PC-3 (cell line): ENCODE data around the gene DIRAS1. TPM values are rescaled to one million over a fixed set of nuclear protein-coding genes. Genes with fewer than 3 reads are reported as not detected.

Experiments
- ATAC-seq: fragments of 200-7000 bp; cut with Tn5 transposase; 2 replicates; pipeline ENCODE4 v1.9.1; 2020; ENCODE audit warnings: mild to moderate bottlenecking, moderate library complexity
- BruUV-seq: library from RNA; stranded (reverse); fragments of 400-500 nt; replicated peaks from 2 replicates; lab custom pipeline; 2021; lab: Mats Ljungman, UMichigan
- CTCF ChIA-PET: fragments of 300-600 bp; sonication (Branson Sonifier 250); formaldehyde crosslinking; loops from one replicate; lab custom pipeline; 2022; ENCODE audit warnings: antibody characterized with exemption; lab: Charles Lee
- POLR2A ChIA-PET: fragments of 300-600 bp; sonication (Branson Sonifier 250); formaldehyde crosslinking; loops from one replicate; lab custom pipeline; 2022; ENCODE audit warnings: antibody characterized with exemption; ENCODE audit not compliant: unreplicated experiment; lab: Charles Lee
- DNase-seq: peaks from one replicate; pipeline ENCODE4 v3.0.0-alpha.2; 2015
- H2AFZ ChIP-seq: fragments of 300-600 bp; sonication (generic); 2 replicates; pipeline ENCODE4 v1.6.0; 2016; ENCODE audit warnings: antibody characterized with exemption, low read length
- H3F3A ChIP-seq: fragments of 300-600 bp; sonication (generic); one replicate; pipeline ENCODE4 v1.6.0; 2017; ENCODE audit warnings: antibody characterized with exemption, low read length, control low read depth, mild to moderate bottlenecking; ENCODE audit not compliant: unreplicated experiment
- H3K27ac ChIP-seq: fragments of 300-600 bp; sonication (generic); 2 replicates; pipeline ENCODE4 v1.5.1; 2016; ENCODE audit warnings: mild to moderate bottlenecking, low read length
- H3K27me3 ChIP-seq: fragments of 300-600 bp; sonication (generic); 2 replicates; pipeline ENCODE4 v1.6.1; 2016; ENCODE audit warnings: low read length, mixed read lengths
- H3K36me3 ChIP-seq: fragments of 300-600 bp; sonication (generic); 2 replicates; pipeline ENCODE4 v1.6.1; 2016; ENCODE audit warnings: low read depth, mixed run types, low read length, mixed read lengths
- H3K4me1 ChIP-seq: fragments of 300-600 bp; sonication (generic); 2 replicates; pipeline ENCODE4 v1.5.1; 2016; ENCODE audit warnings: low read length; ENCODE audit not compliant: insufficient read depth
- H3K4me2 ChIP-seq: fragments of 300-600 bp; sonication (generic); 2 replicates; pipeline ENCODE4 v1.6.0; 2016; ENCODE audit warnings: low read length
- H3K4me3 ChIP-seq: fragments of 300-600 bp; sonication (generic); 2 replicates; pipeline ENCODE4 v1.5.1; 2016; ENCODE audit warnings: mild to moderate bottlenecking, low read length, mixed read lengths
- H3K79me2 ChIP-seq: fragments of 300-600 bp; sonication (generic); 2 replicates; pipeline ENCODE4 v1.6.1; 2017; ENCODE audit warnings: low read length, mixed read lengths
- H3K9ac ChIP-seq: fragments of 300-600 bp; sonication (generic); 2 replicates; pipeline ENCODE4 v1.6.0; 2016; ENCODE audit warnings: mild to moderate bottlenecking, low read length
- H3K9me2 ChIP-seq: fragments of 300-600 bp; sonication (generic); replicated peaks from 2 replicates; pipeline ENCODE4 v1.6.1; 2016; ENCODE audit warnings: mixed run types, low read length, mixed read lengths
- H3K9me3 ChIP-seq: fragments of 300-600 bp; sonication (generic); 2 replicates; pipeline ENCODE4 v1.6.1; 2016; ENCODE audit warnings: low read length, mixed read lengths
- H4K20me1 ChIP-seq: fragments of 300-600 bp; sonication (generic); 2 replicates; pipeline ENCODE4 v1.6.1; 2016; ENCODE audit warnings: low read length, mixed read lengths
- EZH2 ChIP-seq: fragments of 300-600 bp; sonication (generic); IDR thresholded peaks from one replicate; pipeline ENCODE4 v1.6.1; 2017; ENCODE audit warnings: antibody characterized with exemption, mild to moderate bottlenecking, low read length; ENCODE audit not compliant: unreplicated experiment
- EZH2phosphoT487 ChIP-seq: fragments of 300-600 bp; sonication (generic); IDR thresholded peaks from 2 replicates; pipeline ENCODE4 v1.6.1; 2018; ENCODE audit warnings: mild to moderate bottlenecking, antibody characterized with exemption, low read length, borderline replicate concordance
- intact Hi-C: fragments of 100-400 bp; cut with micrococcal nuclease; formaldehyde crosslinking; loops from 2 replicates; pipeline ENCODE4 v1.9.0; 2023
- total RNA-seq: library from RNA; depleted of rRNA; stranded (reverse); fragments of >200 nt; gene quantifications from 2 replicates; pipeline ENCODE4 v1.2.3, GENCODE V29; 2014
- TF ChIP-seq, protein P1 (sequence below): fragments of 300-600 bp; sonication (generic); conservative IDR thresholded peaks from 2 replicates; pipeline ENCODE4 v1.5.1; 2017; ENCODE audit warnings: antibody characterized with exemption, low read depth, mild to moderate bottlenecking, low read length

Gene DIRAS1
- total RNA-seq, 1 experiment from 2014 or later: 2.0 TPM

DNA sequence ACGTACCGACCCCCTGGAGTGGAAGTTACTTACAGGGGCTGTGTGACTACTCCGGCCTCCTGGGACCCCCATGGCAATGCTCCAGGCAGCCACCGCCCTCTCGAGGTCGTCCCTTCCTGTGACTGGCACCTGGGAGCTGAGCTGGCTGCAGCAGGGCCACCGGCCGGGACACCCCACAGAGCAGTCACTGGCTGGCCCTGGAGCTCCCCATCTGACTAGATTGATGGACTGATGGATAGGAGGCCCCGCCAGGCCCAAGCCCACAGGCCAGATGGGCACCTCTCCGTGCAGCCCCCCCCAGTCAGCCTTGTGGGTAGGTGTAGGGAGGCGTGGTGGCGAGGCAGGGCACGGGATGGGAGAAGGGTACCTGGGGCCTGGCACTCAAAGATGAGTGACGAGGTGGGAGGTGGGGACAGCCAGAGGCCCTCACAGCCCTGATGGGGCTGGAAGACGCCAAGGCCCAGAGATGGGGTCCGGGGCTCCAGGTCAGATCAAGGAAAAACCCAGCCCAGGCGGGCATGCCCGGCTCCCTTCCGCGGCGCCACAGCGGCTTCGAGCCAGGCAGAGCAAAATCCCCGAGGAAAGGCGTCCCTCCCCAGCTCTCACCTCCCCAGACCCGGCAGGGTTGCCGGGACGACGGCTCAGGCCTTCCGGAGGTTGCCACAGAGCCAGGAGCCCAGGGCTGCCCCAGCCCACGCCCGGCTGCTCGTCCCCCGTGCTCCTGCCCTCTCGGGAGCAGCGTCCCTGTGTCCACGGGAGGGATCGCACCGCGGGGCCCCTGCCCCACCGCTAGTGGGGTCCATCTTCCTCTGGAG is 10.2 kb upstream of the DIRAS1 start:
- Histone ChIP-seq H3K4me3 (no peak overlapping the region), H3K9ac (no peak overlapping the region), H3K4me2 (no peak overlapping the region), H3K79me2 (no peaks in the 10 kb centered on the region), H3K4me1 (peaks cover 13% of the 10 kb centered on the region), H4K20me1 (no peaks in the 10 kb centered on the region), H3K27ac (no peak overlapping the region), H3K27me3 (no peaks in the 10 kb centered on the region), H2AFZ (no peak overlapping the region), H3K36me3 (peaks cover 4% of the 10 kb centered on the region), H3K9me2 (no peaks in the 10 kb centered on the region), H3F3A (no peaks in the 10 kb centered on the region), H3K9me3 (no peaks in the 10 kb centered on the region)
- BruUV-seq: no TSS peak
- CTCF ChIA-PET: no interaction called here
- POLR2A ChIA-PET: no interaction called here
- no peak for DNase-seq
- ATAC-seq: no peak
- TF ChIP-seq EZH2 (no peak), EZH2phosphoT487 (no peak)
- TF ChIP-seq, protein P1, sequence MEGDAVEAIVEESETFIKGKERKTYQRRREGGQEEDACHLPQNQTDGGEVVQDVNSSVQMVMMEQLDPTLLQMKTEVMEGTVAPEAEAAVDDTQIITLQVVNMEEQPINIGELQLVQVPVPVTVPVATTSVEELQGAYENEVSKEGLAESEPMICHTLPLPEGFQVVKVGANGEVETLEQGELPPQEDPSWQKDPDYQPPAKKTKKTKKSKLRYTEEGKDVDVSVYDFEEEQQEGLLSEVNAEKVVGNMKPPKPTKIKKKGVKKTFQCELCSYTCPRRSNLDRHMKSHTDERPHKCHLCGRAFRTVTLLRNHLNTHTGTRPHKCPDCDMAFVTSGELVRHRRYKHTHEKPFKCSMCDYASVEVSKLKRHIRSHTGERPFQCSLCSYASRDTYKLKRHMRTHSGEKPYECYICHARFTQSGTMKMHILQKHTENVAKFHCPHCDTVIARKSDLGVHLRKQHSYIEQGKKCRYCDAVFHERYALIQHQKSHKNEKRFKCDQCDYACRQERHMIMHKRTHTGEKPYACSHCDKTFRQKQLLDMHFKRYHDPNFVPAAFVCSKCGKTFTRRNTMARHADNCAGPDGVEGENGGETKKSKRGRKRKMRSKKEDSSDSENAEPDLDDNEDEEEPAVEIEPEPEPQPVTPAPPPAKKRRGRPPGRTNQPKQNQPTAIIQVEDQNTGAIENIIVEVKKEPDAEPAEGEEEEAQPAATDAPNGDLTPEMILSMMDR: no peak
- intact Hi-C loops: no loop called here

DNA sequence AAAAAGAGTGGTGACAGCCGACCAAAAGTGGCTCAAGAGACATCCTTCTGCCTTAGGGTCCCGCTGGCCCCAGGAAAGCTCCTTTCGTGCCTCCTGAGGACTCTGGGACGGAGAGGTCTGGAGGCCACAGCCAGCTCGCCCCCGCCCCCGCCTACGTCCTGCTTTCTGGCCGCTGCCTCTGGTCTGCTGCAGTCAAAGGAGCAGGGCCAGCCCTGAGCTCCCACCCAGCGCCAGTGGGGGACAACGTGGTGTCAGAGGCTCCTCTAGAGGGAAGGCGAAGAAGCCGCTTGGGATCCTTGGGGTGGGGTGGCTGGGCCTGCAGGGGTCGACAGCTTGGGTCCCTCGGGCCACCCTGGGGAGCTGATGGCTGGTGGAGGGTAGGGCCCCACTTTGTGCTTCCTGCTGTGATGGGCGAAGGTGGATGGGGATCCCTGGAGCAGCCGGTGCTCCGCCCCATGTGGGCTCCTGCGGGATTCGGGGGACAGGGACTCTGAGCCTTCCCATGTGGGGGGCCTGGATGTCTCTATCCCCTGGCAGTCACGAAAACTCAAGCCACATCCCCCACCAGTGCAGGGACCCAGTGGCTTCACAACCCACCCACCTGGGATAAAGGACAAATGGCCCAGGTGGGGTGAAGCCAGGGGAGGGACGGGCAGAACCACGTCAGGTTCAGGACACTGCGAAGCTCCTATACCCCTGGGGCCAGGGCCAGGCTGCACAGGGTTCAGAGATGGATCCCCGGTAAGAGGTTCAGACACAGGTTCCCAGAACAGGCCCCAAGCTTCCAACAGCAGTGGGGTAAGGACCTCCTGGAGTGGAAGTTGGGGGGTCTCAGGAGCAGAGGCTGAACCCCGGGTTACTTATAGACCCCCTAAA is 9.0 kb upstream of the DIRAS1 start:
- TF ChIP-seq EZH2phosphoT487 (no peak), EZH2 (no peak)
- TF ChIP-seq, protein P1: no peak
- Histone ChIP-seq H2AFZ (no peak overlapping the region), H3K27ac (no peak overlapping the region), H3K4me3 (no peak overlapping the region), H3K9ac (no peak overlapping the region), H4K20me1 (no peaks in the 10 kb centered on the region), H3K4me1 (peaks cover 13% of the 10 kb centered on the region), H3K27me3 (no peaks in the 10 kb centered on the region), H3K79me2 (no peaks in the 10 kb centered on the region), H3K9me2 (no peaks in the 10 kb centered on the region), H3K4me2 (no peak overlapping the region), H3K36me3 (no peaks in the 10 kb centered on the region), H3K9me3 (no peaks in the 10 kb centered on the region), H3F3A (no peaks in the 10 kb centered on the region)
- POLR2A ChIA-PET: no interaction called here
- BruUV-seq: no TSS peak
- intact Hi-C loops: no loop called here
- CTCF ChIA-PET: no interaction called here
- ATAC-seq (no peak), DNase-seq (no peak)
